HepG2 (cell line): ENCODE results near the gene ADPRM. TPM values are rescaled to one million over a fixed set of nuclear protein-coding genes. Genes with fewer than 3 reads are reported as not detected.
A peak's percentile ranks its signal among the peaks of the same experiment; 100 is the strongest.

Source experiments
- CCDC6 ChIP-seq: sonication (generic); formaldehyde crosslinking; IDR thresholded peaks from 2 replicates; pipeline ENCODE4 v1.8.1; 2022; ENCODE audit warnings: mild to moderate bottlenecking, missing genetic modification reagents, moderate library complexity
- ELF1 ChIP-seq: sonication (generic); formaldehyde crosslinking; IDR thresholded peaks from 2 replicates; pipeline ENCODE4 v1.4.0; 2020; ENCODE audit warnings: missing genetic modification reagents
- GTF3A ChIP-seq: sonication (generic); formaldehyde crosslinking; conservative IDR thresholded peaks from 2 replicates; pipeline ENCODE4 v1.4.0; 2020; ENCODE audit warnings: mild to moderate bottlenecking, missing genetic modification reagents
- HOXA7 ChIP-seq: sonication (generic); formaldehyde crosslinking; IDR thresholded peaks from 2 replicates; pipeline ENCODE4 v1.8.1; 2022; ENCODE audit warnings: mild to moderate bottlenecking, missing genetic modification reagents, moderate library complexity
- MAFF ChIP-seq: IDR thresholded peaks from 2 replicates; pipeline ENCODE4 v1.6.1; 2011; ENCODE audit warnings: low read depth, low read length, improper control_type of control experiment
- MED13 ChIP-seq: sonication (generic); formaldehyde crosslinking; IDR thresholded peaks from 2 replicates; pipeline ENCODE4 v1.5.0; 2020; ENCODE audit warnings: missing genetic modification reagents
- SSRP1 ChIP-seq: IDR thresholded peaks from 2 replicates; pipeline ENCODE4 v1.6.1; 2016; ENCODE audit warnings: control low read depth
- ZFP36L1 ChIP-seq: sonication (generic); formaldehyde crosslinking; IDR thresholded peaks from 2 replicates; pipeline ENCODE4 v1.8.0; 2022; ENCODE audit warnings: mild to moderate bottlenecking, missing genetic modification reagents, moderate library complexity
- ZNF12 ChIP-seq: sonication (generic); formaldehyde crosslinking; IDR thresholded peaks from 2 replicates; pipeline ENCODE4 v1.5.0; 2020; ENCODE audit warnings: missing genetic modification reagents
- ZNF230 ChIP-seq: sonication (generic); formaldehyde crosslinking; IDR thresholded peaks from 2 replicates; pipeline ENCODE4 v1.4.0; 2020; ENCODE audit warnings: mild to moderate bottlenecking, missing genetic modification reagents
- ZNF431 ChIP-seq: sonication (generic); formaldehyde crosslinking; IDR thresholded peaks from 2 replicates; pipeline ENCODE4 v1.9.0; 2022; ENCODE audit warnings: missing genetic modification reagents, low read depth, mild to moderate bottlenecking, borderline replicate concordance
- ZNF546 ChIP-seq: sonication (generic); formaldehyde crosslinking; conservative IDR thresholded peaks from 2 replicates; pipeline ENCODE4 v1.8.1; 2023; ENCODE audit warnings: mild to moderate bottlenecking, missing genetic modification reagents
- ZSCAN9 ChIP-seq: IDR thresholded peaks from 2 replicates; pipeline ENCODE4 v1.6.1; 2016; ENCODE audit warnings: borderline replicate concordance
- polyA plus RNA-seq, 8 experiments: library from polyadenylated mRNA; depleted of rRNA in 3 of 8; stranded (reverse) in 7 of 8; unstranded in 1 of 8; fragments of >200 nt; fragmentation: Illumina TruSeq in 4 of 8; extraction: Trizol in 4 of 8; gene quantifications; 2 replicates each; pipeline versions ENCODE4 v1.2.1 to v1.2.3, GENCODE V29; 2011 to 2016; ENCODE audit warnings: low read depth in 4 of 8, missing spikeins in 1 of 8, mixed read lengths in 1 of 8; ENCODE audit not compliant: insufficient read depth in 1 of 8
- total RNA-seq, 5 experiments: library from RNA; depleted of rRNA; stranded (reverse); fragments of >200 nt; fragmentation: Illumina TruSeq; extraction: Trizol; gene quantifications; 2 replicates each; pipeline ENCODE4 v1.2.3, GENCODE V29; 2016; ENCODE audit warnings: low read depth in 1 of 5
- TF ChIP-seq, protein P1 (sequence below): sonication (generic); formaldehyde crosslinking; IDR thresholded peaks from 2 replicates; pipeline ENCODE4 v1.4.0; 2020; ENCODE audit warnings: missing genetic modification reagents
- TF ChIP-seq, protein P2 (sequence below): sonication (generic); formaldehyde crosslinking; IDR thresholded peaks from 2 replicates; pipeline ENCODE4 v1.5.0; 2020; ENCODE audit warnings: mild to moderate bottlenecking, missing genetic modification reagents, moderate library complexity
- TF ChIP-seq, protein P3 (sequence below): sonication (generic); IDR thresholded peaks from 2 replicates; pipeline ENCODE4 v1.6.1; 2016; ENCODE audit warnings: low read depth, borderline replicate concordance
- TF ChIP-seq, protein P4 (sequence below): sonication (generic); formaldehyde crosslinking; IDR thresholded peaks from 2 replicates; pipeline ENCODE4 v1.5.0; 2020; ENCODE audit warnings: mild to moderate bottlenecking, missing genetic modification reagents, borderline replicate concordance
- TF ChIP-seq, protein P5 (sequence below): fragments of 450-650 bp; IDR thresholded peaks from 2 replicates; pipeline ENCODE4 v1.6.1; 2016
- TF ChIP-seq, protein P6 (sequence below): IDR thresholded peaks from 2 replicates; pipeline ENCODE4 v1.6.1; 2016; ENCODE audit warnings: low read depth, borderline replicate concordance

The ADPRM gene
- total and polyA plus RNA-seq, 2 of the 13 experiments (the other 11 are each of a cell fraction or from before 2014, with no cell fraction given): 5.6 to 10.8 TPM

DNA sequence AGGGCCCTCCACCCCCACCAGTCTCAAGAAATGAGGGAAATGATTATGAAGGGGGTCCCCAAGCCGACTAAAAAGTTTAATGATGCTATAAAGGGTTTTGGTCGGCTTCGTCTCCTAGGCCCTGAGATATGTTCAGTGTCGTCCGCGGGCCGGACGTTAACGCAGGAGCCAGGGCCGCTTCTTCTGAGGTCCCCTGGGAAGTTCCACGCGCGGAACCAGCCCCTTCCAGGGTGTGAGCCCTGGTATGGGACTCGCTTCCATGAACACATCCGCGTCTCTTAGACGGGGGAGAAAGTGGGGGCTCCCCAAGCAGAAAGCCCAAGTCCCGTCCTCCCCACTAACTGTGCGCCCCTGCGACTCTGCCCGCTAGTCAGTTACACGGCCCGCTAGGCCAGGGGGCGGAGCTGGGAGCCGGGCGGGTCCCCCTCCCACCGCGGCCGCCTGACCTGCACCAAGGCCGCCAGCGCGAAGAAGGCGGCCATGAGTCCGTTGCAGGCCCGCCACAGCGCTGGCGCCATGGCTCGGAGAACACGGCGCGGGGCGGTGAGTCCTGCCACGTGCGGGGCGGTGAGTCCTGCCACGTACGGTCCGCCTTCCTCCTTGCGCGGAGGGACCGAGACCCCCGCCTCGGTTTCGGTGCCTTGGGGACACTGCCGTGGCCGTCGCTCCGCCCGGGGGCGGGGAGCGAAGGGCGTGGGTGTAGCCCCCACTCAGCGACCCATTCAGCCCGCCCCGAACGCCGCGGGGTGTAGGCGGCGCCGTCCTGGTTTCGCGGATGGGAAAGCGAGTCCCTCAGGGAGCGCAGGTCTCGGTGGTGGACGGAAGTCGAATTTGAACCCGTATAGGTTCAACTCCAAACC lies 32.2 kb downstream of the ADPRM start, which contains the start of gene TMEM220 (continued):
- TF ChIP-seq, protein P1, sequence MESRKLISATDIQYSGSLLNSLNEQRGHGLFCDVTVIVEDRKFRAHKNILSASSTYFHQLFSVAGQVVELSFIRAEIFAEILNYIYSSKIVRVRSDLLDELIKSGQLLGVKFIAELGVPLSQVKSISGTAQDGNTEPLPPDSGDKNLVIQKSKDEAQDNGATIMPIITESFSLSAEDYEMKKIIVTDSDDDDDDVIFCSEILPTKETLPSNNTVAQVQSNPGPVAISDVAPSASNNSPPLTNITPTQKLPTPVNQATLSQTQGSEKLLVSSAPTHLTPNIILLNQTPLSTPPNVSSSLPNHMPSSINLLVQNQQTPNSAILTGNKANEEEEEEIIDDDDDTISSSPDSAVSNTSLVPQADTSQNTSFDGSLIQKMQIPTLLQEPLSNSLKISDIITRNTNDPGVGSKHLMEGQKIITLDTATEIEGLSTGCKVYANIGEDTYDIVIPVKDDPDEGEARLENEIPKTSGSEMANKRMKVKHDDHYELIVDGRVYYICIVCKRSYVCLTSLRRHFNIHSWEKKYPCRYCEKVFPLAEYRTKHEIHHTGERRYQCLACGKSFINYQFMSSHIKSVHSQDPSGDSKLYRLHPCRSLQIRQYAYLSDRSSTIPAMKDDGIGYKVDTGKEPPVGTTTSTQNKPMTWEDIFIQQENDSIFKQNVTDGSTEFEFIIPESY: peak; percentile 31; the same call in 1 of the 2 replicates
- TF ChIP-seq ZNF230 (peak; percentile 90), GTF3A (CRISPR knock-in tag) (no peak), MAFF (no peak), HOXA7 (0 out of 2 replicates have a peak, but pooled peaks have one; percentile 49), ZNF12 (CRISPR knock-in tag) (no peak), SSRP1 (CRISPR knock-in tag) (no peak), MED13 (no peak), ZFP36L1 (no peak), ZNF431 (CRISPR knock-in tag) (no peak), ZSCAN9 (CRISPR knock-in tag) (no peak), ELF1 (CRISPR knock-in tag) (no peak), ZNF546 (CRISPR knock-in tag) (no peak), CCDC6 (CRISPR knock-in tag) (no peak)
- TF ChIP-seq, protein P2, sequence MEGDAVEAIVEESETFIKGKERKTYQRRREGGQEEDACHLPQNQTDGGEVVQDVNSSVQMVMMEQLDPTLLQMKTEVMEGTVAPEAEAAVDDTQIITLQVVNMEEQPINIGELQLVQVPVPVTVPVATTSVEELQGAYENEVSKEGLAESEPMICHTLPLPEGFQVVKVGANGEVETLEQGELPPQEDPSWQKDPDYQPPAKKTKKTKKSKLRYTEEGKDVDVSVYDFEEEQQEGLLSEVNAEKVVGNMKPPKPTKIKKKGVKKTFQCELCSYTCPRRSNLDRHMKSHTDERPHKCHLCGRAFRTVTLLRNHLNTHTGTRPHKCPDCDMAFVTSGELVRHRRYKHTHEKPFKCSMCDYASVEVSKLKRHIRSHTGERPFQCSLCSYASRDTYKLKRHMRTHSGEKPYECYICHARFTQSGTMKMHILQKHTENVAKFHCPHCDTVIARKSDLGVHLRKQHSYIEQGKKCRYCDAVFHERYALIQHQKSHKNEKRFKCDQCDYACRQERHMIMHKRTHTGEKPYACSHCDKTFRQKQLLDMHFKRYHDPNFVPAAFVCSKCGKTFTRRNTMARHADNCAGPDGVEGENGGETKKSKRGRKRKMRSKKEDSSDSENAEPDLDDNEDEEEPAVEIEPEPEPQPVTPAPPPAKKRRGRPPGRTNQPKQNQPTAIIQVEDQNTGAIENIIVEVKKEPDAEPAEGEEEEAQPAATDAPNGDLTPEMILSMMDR (CRISPR knock-in tag): no peak
- TF ChIP-seq, protein P3, sequence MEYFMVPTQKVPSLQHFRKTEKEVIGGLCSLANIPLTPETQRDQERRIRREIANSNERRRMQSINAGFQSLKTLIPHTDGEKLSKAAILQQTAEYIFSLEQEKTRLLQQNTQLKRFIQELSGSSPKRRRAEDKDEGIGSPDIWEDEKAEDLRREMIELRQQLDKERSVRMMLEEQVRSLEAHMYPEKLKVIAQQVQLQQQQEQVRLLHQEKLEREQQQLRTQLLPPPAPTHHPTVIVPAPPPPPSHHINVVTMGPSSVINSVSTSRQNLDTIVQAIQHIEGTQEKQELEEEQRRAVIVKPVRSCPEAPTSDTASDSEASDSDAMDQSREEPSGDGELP: no peak
- TF ChIP-seq, protein P4, sequence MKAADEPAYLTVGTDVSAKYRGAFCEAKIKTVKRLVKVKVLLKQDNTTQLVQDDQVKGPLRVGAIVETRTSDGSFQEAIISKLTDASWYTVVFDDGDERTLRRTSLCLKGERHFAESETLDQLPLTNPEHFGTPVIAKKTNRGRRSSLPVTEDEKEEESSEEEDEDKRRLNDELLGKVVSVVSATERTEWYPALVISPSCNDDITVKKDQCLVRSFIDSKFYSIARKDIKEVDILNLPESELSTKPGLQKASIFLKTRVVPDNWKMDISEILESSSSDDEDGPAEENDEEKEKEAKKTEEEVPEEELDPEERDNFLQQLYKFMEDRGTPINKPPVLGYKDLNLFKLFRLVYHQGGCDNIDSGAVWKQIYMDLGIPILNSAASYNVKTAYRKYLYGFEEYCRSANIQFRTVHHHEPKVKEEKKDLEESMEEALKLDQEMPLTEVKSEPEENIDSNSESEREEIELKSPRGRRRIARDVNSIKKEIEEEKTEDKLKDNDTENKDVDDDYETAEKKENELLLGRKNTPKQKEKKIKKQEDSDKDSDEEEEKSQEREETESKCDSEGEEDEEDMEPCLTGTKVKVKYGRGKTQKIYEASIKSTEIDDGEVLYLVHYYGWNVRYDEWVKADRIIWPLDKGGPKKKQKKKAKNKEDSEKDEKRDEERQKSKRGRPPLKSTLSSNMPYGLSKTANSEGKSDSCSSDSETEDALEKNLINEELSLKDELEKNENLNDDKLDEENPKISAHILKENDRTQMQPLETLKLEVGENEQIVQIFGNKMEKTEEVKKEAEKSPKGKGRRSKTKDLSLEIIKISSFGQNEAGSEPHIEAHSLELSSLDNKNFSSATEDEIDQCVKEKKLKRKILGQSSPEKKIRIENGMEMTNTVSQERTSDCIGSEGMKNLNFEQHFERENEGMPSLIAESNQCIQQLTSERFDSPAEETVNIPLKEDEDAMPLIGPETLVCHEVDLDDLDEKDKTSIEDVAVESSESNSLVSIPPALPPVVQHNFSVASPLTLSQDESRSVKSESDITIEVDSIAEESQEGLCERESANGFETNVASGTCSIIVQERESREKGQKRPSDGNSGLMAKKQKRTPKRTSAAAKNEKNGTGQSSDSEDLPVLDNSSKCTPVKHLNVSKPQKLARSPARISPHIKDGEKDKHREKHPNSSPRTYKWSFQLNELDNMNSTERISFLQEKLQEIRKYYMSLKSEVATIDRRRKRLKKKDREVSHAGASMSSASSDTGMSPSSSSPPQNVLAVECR (CRISPR knock-in tag): peak; percentile 79; the same call in 1 of the 2 replicates
- TF ChIP-seq, protein P5, sequence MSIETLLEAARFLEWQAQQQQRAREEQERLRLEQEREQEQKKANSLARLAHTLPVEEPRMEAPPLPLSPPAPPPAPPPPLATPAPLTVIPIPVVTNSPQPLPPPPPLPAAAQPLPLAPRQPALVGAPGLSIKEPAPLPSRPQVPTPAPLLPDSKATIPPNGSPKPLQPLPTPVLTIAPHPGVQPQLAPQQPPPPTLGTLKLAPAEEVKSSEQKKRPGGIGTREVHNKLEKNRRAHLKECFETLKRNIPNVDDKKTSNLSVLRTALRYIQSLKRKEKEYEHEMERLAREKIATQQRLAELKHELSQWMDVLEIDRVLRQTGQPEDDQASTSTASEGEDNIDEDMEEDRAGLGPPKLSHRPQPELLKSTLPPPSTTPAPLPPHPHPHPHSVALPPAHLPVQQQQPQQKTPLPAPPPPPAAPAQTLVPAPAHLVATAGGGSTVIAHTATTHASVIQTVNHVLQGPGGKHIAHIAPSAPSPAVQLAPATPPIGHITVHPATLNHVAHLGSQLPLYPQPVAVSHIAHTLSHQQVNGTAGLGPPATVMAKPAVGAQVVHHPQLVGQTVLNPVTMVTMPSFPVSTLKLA: no peak
- TF ChIP-seq, protein P6, sequence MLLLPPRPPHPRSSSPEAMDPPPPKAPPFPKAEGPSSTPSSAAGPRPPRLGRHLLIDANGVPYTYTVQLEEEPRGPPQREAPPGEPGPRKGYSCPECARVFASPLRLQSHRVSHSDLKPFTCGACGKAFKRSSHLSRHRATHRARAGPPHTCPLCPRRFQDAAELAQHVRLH (CRISPR knock-in tag): no peak
